Measurements from ENCODE around the gene CAPN1.

DNA sequence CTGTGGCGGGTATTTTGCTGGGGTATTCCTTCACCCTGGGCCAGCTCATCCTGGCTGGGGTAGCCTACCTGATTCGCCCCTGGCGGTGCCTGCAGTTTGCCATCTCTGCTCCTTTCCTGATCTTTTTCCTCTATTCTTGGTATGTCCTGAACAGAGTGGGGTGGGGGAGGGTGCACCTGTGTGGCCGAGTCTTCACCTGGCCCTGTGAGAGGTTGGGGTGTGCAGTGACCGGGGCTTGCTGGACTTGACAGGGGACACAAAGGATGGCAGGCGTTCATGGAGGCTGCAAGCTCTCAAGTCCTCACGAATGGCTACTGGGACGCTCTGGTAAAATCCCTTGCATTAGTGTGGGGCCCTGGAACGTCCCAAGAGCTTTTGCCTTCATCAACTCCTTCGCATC lies 39.3 kb downstream of the CAPN1 start:
- TF ChIP-seq CHD2 (IDR thresholded peaks at IDR 0.05; ENCODE audit: low read length, partially characterized antibody) = no peak
- TF ChIP-seq CBX2 (IDR thresholded peaks at IDR 0.05; ENCODE audit: borderline replicate concordance, low read depth) = no peak
- TF ChIP-seq, protein P1, sequence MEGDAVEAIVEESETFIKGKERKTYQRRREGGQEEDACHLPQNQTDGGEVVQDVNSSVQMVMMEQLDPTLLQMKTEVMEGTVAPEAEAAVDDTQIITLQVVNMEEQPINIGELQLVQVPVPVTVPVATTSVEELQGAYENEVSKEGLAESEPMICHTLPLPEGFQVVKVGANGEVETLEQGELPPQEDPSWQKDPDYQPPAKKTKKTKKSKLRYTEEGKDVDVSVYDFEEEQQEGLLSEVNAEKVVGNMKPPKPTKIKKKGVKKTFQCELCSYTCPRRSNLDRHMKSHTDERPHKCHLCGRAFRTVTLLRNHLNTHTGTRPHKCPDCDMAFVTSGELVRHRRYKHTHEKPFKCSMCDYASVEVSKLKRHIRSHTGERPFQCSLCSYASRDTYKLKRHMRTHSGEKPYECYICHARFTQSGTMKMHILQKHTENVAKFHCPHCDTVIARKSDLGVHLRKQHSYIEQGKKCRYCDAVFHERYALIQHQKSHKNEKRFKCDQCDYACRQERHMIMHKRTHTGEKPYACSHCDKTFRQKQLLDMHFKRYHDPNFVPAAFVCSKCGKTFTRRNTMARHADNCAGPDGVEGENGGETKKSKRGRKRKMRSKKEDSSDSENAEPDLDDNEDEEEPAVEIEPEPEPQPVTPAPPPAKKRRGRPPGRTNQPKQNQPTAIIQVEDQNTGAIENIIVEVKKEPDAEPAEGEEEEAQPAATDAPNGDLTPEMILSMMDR (IDR thresholded peaks at IDR 0.05) = no peak
- TF ChIP-seq SREBF2 (IDR thresholded peaks at IDR 0.05) = no peak
- no peak for TF ChIP-seq CEBPB (IDR thresholded peaks at IDR 0.05)
- TF ChIP-seq RFX5 (IDR thresholded peaks at IDR 0.05) = no peak
- TF ChIP-seq JUN (IDR thresholded peaks at IDR 0.05) = no peak
- no peak for TF ChIP-seq POLR2A (IDR thresholded peaks at IDR 0.05; ENCODE audit: low read length)

All from A549 (cell line).